Activated T-helper 17 cell treated with anti-CD3 and anti-CD28 coated beads, Interleukin-2, amount 50 U/mL, for 72 hours (primary cell): Measurements from ENCODE around the gene ARHGAP11A. TPM values are rescaled to one million over a fixed set of nuclear protein-coding genes. Genes with fewer than 3 reads are reported as not detected.

Experiments used
- ATAC-seq: fragments of 150-1000 bp; cut with Tn5 transposase; replicated peaks from 2 replicates; pipeline ENCODE4 v1.10.0; 2021; ENCODE audit warnings: mild to moderate bottlenecking, moderate library complexity
- H3K27ac Mint-ChIP-seq: one replicate; pipeline ENCODE4 v1.8.0; 2022; ENCODE audit warnings: mixed read lengths
- H3K27me3 Mint-ChIP-seq: one replicate; pipeline ENCODE4 v1.8.0; 2022; ENCODE audit warnings: mixed read lengths
- H3K36me3 Mint-ChIP-seq: one replicate; pipeline ENCODE4 v1.8.0; 2022; ENCODE audit warnings: low read depth, mild to moderate bottlenecking, mixed read lengths
- H3K4me1 Mint-ChIP-seq: one replicate; pipeline ENCODE4 v1.8.0; 2022; ENCODE audit warnings: mixed read lengths
- H3K4me3 Mint-ChIP-seq: one replicate; pipeline ENCODE4 v1.8.0; 2022; ENCODE audit warnings: mild to moderate bottlenecking, mixed read lengths
- H3K9me3 Mint-ChIP-seq: one replicate; pipeline ENCODE4 v1.8.0; 2022; ENCODE audit warnings: mixed read lengths
- total RNA-seq, 2 donors: library from RNA; stranded (reverse); gene quantifications; one replicate each; pipeline ENCODE4 v1.2.3, GENCODE V29; 2022

ARHGAP11A gene
- total RNA-seq, 2 donors from 2014 or later, result 106 to 114 TPM

DNA sequence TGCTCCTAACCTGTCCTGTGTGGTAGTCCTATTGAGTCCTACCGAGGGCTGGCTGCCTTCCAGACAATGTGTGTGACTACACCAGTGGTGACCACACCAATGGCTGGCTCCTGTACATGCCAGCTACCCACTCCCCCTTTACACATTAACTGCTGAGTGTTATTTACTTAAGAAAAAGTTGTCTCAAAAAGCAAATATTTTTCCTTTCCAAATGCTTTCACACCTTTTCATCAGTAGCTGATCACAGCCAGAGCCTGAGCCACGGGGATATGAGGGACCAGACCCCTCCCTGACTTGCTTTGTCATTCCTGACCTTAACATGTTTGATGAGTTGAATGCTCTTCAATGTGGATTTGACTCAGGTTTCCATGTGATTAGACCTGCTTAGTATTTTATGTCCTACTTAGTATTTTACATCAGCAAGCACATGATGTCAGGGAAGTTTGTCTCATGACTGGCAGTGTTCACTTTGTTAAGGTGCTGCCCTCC lies 72.9 kb downstream of the ARHGAP11A start:
- Mint-ChIP-seq H3K4me1 (no peaks in the 10 kb centered on the region), H3K27ac (no peak overlapping the region), H3K36me3 (no peaks in the 10 kb centered on the region), H3K4me3 (no peak overlapping the region), H3K27me3 (no peaks in the 10 kb centered on the region), H3K9me3 (peaks cover 4% of the 10 kb centered on the region)
- no peak for ATAC-seq

Other genes starting within 250 kb of the ARHGAP11A start
- gene GOLGA8K, start 212.2 kb upstream of the ARHGAP11A start, total RNA-seq, result not detected
- 1 to 10 TPM in 1 of 2 donors, not detected in 1; 1.3 TPM for gene GOLGA8O, start 159.9 kb upstream of the ARHGAP11A start, total RNA-seq
- gene GOLGA8N, start 22.0 kb upstream of the ARHGAP11A start, total RNA-seq, result 1 to 10 TPM; 2.7 to 6.3 TPM
- gene SCG5, start 26.2 kb downstream of the ARHGAP11A start, total RNA-seq, result 1 to 10 TPM; 2.9 to 3.5 TPM
- not detected for gene GREM1, start 102.5 kb downstream of the ARHGAP11A start, total RNA-seq